GM12878 (cell line): Measurements from ENCODE around the gene SF3B5. TPM values are rescaled to one million over a fixed set of nuclear protein-coding genes. Genes with fewer than 3 reads are reported as not detected.

ENCODE experiments used
- ATAC-seq: fragments of 200-7000 bp; cut with Tn5 transposase; 3 replicates; pipeline ENCODE4 v1.9.1; 2020; ENCODE audit warnings: mild to moderate bottlenecking, moderate library complexity
- BruUV-seq: library from RNA; stranded (reverse); fragments of 400-500 nt; replicated peaks from 2 replicates; lab custom pipeline; 2021; lab: Mats Ljungman, UMichigan
- CTCF ChIA-PET: fragments of 300-600 bp; sonication (Branson Sonifier 250); formaldehyde crosslinking; extraction: SDS; loops from one replicate; lab custom pipeline; 2021; ENCODE audit warnings: inconsistent platforms; lab: Yijun Ruan, JAX
- POLR2A ChIA-PET: fragments of 350-600 bp; formaldehyde crosslinking; extraction: SDS; loops from one replicate; lab custom pipeline; 2021; ENCODE audit warnings: inconsistent platforms; lab: Charles Lee
- RAD21 ChIA-PET: fragments of 300-600 bp; sonication (Branson Sonifier 250); formaldehyde crosslinking; loops from one replicate; lab custom pipeline; 2023; ENCODE audit warnings: antibody characterized with exemption; ENCODE audit not compliant: unreplicated experiment; lab: Charles Lee
- SMC1A ChIA-PET: fragments of 300-600 bp; sonication (Branson Sonifier 250); formaldehyde crosslinking; loops from one replicate; lab custom pipeline; 2023; ENCODE audit not compliant: unreplicated experiment, uncharacterized antibody; lab: Charles Lee
- DNase-seq: peaks from one replicate; pipeline ENCODE4 v3.0.0-alpha.2; 2011; ENCODE audit warnings: low read depth, low spot score
- FAIRE-seq: peaks from 3 replicates; lab custom pipeline; 2011; peaks lifted over from hg19 to GRCh38; lab: Jason Lieb, UNC
- H2AFZ ChIP-seq: 2 replicates; pipeline ENCODE4 v1.6.0; 2011; ENCODE audit warnings: low read depth, low read length, control low read depth; ENCODE audit not compliant: control insufficient read depth
- H3K27ac ChIP-seq: 2 replicates; pipeline ENCODE4 v1.5.1; 2011; ENCODE audit warnings: control low read depth; ENCODE audit not compliant: control insufficient read depth, insufficient read depth
- H3K27me3 ChIP-seq, 2 experiments: replicated peaks in 1 of 2; 2 replicates each; pipeline versions ENCODE4 v1.6.0 to v1.6.1; 2011; ENCODE audit warnings: low read length in 1 of 2; ENCODE audit not compliant: control insufficient read depth in 2 of 2, insufficient read depth in 2 of 2
- H3K36me3 ChIP-seq, 2 experiments: 2 replicates each; pipeline ENCODE4 v1.5.1; 2011; ENCODE audit warnings: low read length in 1 of 2; ENCODE audit not compliant: control insufficient read depth in 2 of 2, insufficient read depth in 2 of 2
- H3K4me1 ChIP-seq: 2 replicates; pipeline ENCODE4 v1.6.1; 2011; ENCODE audit warnings: mild to moderate bottlenecking, low read length, moderate library complexity, mixed read lengths; ENCODE audit not compliant: control insufficient read depth, insufficient read depth
- H3K4me2 ChIP-seq: 2 replicates; pipeline ENCODE4 v1.6.0; 2011; ENCODE audit warnings: control low read depth; ENCODE audit not compliant: control insufficient read depth, insufficient read depth
- H3K4me3 ChIP-seq: fragments of 200-600 bp; sonication (generic); 2 replicates; pipeline ENCODE4 v1.5.1; 2016
- H3K79me2 ChIP-seq: 2 replicates; pipeline ENCODE4 v1.6.0; 2011; ENCODE audit warnings: low read length; ENCODE audit not compliant: control insufficient read depth, insufficient read depth
- H3K9ac ChIP-seq: 2 replicates; pipeline ENCODE4 v1.8.0; 2011; ENCODE audit warnings: low read length, control low read depth, mixed read lengths; ENCODE audit not compliant: control insufficient read depth, insufficient read depth
- H3K9me3 ChIP-seq: replicated peaks from 3 replicates; pipeline ENCODE4 v1.5.1; 2011; ENCODE audit warnings: mild to moderate bottlenecking, low read length; ENCODE audit not compliant: control insufficient read depth, insufficient read depth
- H4K20me1 ChIP-seq: 2 replicates; pipeline ENCODE4 v1.6.0; 2011; ENCODE audit not compliant: control insufficient read depth, insufficient read depth
- CHD4 ChIP-seq: fragments of 200-600 bp; sonication (generic); IDR thresholded peaks from 2 replicates; pipeline ENCODE4 v1.6.1; 2016; ENCODE audit warnings: mild to moderate bottlenecking
- CREM ChIP-seq: IDR thresholded peaks from 2 replicates; pipeline ENCODE4 v1.6.1; 2014; ENCODE audit warnings: antibody characterized with exemption, low read depth
- MEF2A ChIP-seq: IDR thresholded peaks from 2 replicates; pipeline ENCODE4 v1.6.1; 2011; ENCODE audit warnings: low read depth, mild to moderate bottlenecking, low read length, moderate library complexity; ENCODE audit not compliant: insufficient read depth
- REST ChIP-seq: IDR thresholded peaks from 2 replicates; pipeline ENCODE4 v1.6.1; 2012; ENCODE audit warnings: mild to moderate bottlenecking, low read depth, low read length
- SREBF1 ChIP-seq: IDR thresholded peaks from 2 replicates; pipeline ENCODE4 v1.6.1; 2012; ENCODE audit warnings: mild to moderate bottlenecking, low read length
- SREBF2 ChIP-seq: IDR thresholded peaks from 2 replicates; pipeline ENCODE4 v1.6.1; 2012; ENCODE audit warnings: mild to moderate bottlenecking, low read length
- TBL1XR1 ChIP-seq: IDR thresholded peaks from 2 replicates; pipeline ENCODE4 v1.6.1; 2012; ENCODE audit warnings: low read depth, low read length, improper control_type of control experiment
- WGBS: methylation state at CpG from one replicate; pipeline ENCODE4 v1.1.6; 2016; ENCODE audit warnings: low lambda C conversion rate; ENCODE audit not compliant: insufficient replicate concordance, insufficient coverage; ENCODE audit errors: missing lambda C conversion rate; 5-methylcytosine and 5-hydroxymethylcytosine counted together
- in situ Hi-C: fragments of 300-500 bp; cut with MboI; formaldehyde crosslinking; loops from 9 replicates; pipeline ENCODE4 v1.14.3; 2018; ENCODE audit warnings: mixed read lengths
- intact Hi-C: fragments of 100-400 bp; cut with micrococcal nuclease; formaldehyde crosslinking; loops from one replicate; pipeline ENCODE4 v1.14.2; 2022; ENCODE audit not compliant: unreplicated experiment
- polyA plus RNA-seq, 11 experiments: library from polyadenylated mRNA; depleted of rRNA in 4 of 11; unstranded in 6 of 11; stranded (reverse) in 5 of 11; fragments of >200 nt; fragmentation: Nextera tagmentation in 4 of 11; fragmentation: Illumina TruSeq in 1 of 11; extraction: Ambion mirVana in 4 of 11; extraction: Trizol in 1 of 11; gene quantifications; 1 replicate in 1 of 11; 2 replicates in 10 of 11; pipeline versions ENCODE4 v1.2.1 to v1.2.3, GENCODE V29; 2011 to 2016; ENCODE audit warnings: inconsistent platforms in 2 of 11, missing spikeins in 2 of 11, low read depth in 1 of 11
- total RNA-seq, 4 experiments: library from RNA; depleted of rRNA in 3 of 4; stranded (reverse); fragments of >200 nt in 3 of 4; fragmentation: Illumina TruSeq in 1 of 4; extraction: Trizol in 1 of 4; gene quantifications; 2 replicates each; pipeline versions ENCODE4 v1.2.1 to v1.2.3, GENCODE V29; 2013 to 2021
- TF ChIP-seq, protein P1 (sequence below): IDR thresholded peaks from 2 replicates; pipeline ENCODE4 v1.6.1; 2012; ENCODE audit warnings: low read depth, low read length, improper control_type of control experiment
- TF ChIP-seq, protein P2 (sequence below): IDR thresholded peaks from 2 replicates; pipeline ENCODE4 v1.6.1; 2012; ENCODE audit warnings: improper control_type of control experiment, low read depth, low read length; ENCODE audit not compliant: insufficient replicate concordance
- TF ChIP-seq, protein P3 (sequence below): fragments of 450-650 bp; IDR thresholded peaks from 2 replicates; pipeline ENCODE4 v1.6.1; 2017; ENCODE audit warnings: mild to moderate bottlenecking, moderate library complexity

SF3B5 gene
- total and polyA plus RNA-seq, 10 of the 15 experiments (the other 5 are each of a cell fraction or from before 2014, with no cell fraction given), result 220 to 864 (median 341) TPM

GRCh38 chr6:144115219-144115618 is 19.8 kb upstream of the SF3B5 start (continued):
- TF ChIP-seq REST (no peak), CREM (no peak), SREBF2 (no peak)

- ATAC-seq, result no peak
- ChIA-PET RAD21 (no interaction called here), CTCF (interaction anchor here (3.2 to 3.3 kb wide), 2 partner anchors 10 to 106 kb away, joined by 11 to 20 read pairs; no protein-coding TSS in a partner anchor), POLR2A (no interaction called here), SMC1A (interaction anchor here (1.8 kb wide), 1 partner anchor 10 kb away, joined by 14 read pairs; no protein-coding TSS in a partner anchor)
- in situ Hi-C loops (no loop called here), intact Hi-C loops (no loop called here)
- Histone ChIP-seq H3K79me2 (no peaks in the 10 kb centered on the region), H3K27ac (no peak overlapping the region), H3K4me3 (no peak overlapping the region), H3K9me3 (no peaks in the 10 kb centered on the region), H3K9ac (no peak overlapping the region), H2AFZ (no peak overlapping the region), H3K4me1 (no peaks in the 10 kb centered on the region), H4K20me1 (no peaks in the 10 kb centered on the region), H3K4me2 (no peak overlapping the region), H3K36me3 (no peaks in the 10 kb centered on the region), H3K27me3 (no peaks in the 10 kb centered on the region; a peak in 1 of 4 replicates)
- no peak for DNase-seq
- FAIRE-seq, result no peak
- BruUV-seq, result no TSS peak
- 77% methylated on average over 6 of the region's 6 CpGs for WGBS
- TF ChIP-seq, protein P1, sequence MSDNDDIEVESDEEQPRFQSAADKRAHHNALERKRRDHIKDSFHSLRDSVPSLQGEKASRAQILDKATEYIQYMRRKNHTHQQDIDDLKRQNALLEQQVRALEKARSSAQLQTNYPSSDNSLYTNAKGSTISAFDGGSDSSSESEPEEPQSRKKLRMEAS, result no peak
- TF ChIP-seq TBL1XR1 (no peak), SREBF1 (no peak), MEF2A (no peak), CHD4 (no peak)
- TF ChIP-seq, protein P2, sequence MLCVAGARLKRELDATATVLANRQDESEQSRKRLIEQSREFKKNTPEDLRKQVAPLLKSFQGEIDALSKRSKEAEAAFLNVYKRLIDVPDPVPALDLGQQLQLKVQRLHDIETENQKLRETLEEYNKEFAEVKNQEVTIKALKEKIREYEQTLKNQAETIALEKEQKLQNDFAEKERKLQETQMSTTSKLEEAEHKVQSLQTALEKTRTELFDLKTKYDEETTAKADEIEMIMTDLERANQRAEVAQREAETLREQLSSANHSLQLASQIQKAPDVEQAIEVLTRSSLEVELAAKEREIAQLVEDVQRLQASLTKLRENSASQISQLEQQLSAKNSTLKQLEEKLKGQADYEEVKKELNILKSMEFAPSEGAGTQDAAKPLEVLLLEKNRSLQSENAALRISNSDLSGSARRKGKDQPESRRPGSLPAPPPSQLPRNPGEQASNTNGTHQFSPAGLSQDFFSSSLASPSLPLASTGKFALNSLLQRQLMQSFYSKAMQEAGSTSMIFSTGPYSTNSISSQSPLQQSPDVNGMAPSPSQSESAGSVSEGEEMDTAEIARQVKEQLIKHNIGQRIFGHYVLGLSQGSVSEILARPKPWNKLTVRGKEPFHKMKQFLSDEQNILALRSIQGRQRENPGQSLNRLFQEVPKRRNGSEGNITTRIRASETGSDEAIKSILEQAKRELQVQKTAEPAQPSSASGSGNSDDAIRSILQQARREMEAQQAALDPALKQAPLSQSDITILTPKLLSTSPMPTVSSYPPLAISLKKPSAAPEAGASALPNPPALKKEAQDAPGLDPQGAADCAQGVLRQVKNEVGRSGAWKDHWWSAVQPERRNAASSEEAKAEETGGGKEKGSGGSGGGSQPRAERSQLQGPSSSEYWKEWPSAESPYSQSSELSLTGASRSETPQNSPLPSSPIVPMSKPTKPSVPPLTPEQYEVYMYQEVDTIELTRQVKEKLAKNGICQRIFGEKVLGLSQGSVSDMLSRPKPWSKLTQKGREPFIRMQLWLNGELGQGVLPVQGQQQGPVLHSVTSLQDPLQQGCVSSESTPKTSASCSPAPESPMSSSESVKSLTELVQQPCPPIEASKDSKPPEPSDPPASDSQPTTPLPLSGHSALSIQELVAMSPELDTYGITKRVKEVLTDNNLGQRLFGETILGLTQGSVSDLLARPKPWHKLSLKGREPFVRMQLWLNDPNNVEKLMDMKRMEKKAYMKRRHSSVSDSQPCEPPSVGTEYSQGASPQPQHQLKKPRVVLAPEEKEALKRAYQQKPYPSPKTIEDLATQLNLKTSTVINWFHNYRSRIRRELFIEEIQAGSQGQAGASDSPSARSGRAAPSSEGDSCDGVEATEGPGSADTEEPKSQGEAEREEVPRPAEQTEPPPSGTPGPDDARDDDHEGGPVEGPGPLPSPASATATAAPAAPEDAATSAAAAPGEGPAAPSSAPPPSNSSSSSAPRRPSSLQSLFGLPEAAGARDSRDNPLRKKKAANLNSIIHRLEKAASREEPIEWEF, result no peak
- TF ChIP-seq, protein P3, sequence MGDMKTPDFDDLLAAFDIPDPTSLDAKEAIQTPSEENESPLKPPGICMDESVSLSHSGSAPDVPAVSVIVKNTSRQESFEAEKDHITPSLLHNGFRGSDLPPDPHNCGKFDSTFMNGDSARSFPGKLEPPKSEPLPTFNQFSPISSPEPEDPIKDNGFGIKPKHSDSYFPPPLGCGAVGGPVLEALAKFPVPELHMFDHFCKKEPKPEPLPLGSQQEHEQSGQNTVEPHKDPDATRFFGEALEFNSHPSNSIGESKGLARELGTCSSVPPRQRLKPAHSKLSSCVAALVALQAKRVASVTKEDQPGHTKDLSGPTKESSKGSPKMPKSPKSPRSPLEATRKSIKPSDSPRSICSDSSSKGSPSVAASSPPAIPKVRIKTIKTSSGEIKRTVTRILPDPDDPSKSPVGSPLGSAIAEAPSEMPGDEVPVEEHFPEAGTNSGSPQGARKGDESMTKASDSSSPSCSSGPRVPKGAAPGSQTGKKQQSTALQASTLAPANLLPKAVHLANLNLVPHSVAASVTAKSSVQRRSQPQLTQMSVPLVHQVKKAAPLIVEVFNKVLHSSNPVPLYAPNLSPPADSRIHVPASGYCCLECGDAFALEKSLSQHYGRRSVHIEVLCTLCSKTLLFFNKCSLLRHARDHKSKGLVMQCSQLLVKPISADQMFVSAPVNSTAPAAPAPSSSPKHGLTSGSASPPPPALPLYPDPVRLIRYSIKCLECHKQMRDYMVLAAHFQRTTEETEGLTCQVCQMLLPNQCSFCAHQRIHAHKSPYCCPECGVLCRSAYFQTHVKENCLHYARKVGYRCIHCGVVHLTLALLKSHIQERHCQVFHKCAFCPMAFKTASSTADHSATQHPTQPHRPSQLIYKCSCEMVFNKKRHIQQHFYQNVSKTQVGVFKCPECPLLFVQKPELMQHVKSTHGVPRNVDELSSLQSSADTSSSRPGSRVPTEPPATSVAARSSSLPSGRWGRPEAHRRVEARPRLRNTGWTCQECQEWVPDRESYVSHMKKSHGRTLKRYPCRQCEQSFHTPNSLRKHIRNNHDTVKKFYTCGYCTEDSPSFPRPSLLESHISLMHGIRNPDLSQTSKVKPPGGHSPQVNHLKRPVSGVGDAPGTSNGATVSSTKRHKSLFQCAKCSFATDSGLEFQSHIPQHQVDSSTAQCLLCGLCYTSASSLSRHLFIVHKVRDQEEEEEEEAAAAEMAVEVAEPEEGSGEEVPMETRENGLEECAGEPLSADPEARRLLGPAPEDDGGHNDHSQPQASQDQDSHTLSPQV, result no peak
Measured at GRCh38 chr6:144113366-144113765, 18.0 kb upstream of the SF3B5 start.
